IMR-90 (cell line): ENCODE measurements around the gene SDCCAG8. TPM values are rescaled to one million over a fixed set of nuclear protein-coding genes. Genes with fewer than 3 reads are reported as not detected.

Source experiments
- ATAC-seq: fragments of 200-7000 bp; cut with Tn5 transposase; 2 replicates; pipeline ENCODE4 v1.9.1; 2020; ENCODE audit warnings: low read depth, mild to moderate bottlenecking, moderate library complexity
- BruUV-seq: library from RNA; stranded (reverse); fragments of 400-500 nt; replicated peaks from 2 replicates; lab custom pipeline; 2021; lab: Mats Ljungman, UMichigan
- CTCF ChIA-PET: fragments of 300-600 bp; formaldehyde crosslinking; extraction: SDS; loops from one replicate; lab custom pipeline; 2021; ENCODE audit warnings: antibody characterized with exemption; lab: Yijun Ruan, JAX
- POLR2A ChIA-PET: fragments of 300-600 bp; sonication (Branson Sonifier 250); formaldehyde crosslinking; loops from one replicate; lab custom pipeline; 2022; ENCODE audit warnings: antibody characterized with exemption; ENCODE audit not compliant: unreplicated experiment; lab: Charles Lee
- DNase-seq: peaks from one replicate; pipeline ENCODE4 v3.0.0; 2013
- H2AFZ ChIP-seq: replicated peaks from 2 replicates; pipeline ENCODE3; 2013; ENCODE audit warnings: low read length, mild to moderate bottlenecking; ENCODE audit not compliant: poor library complexity
- H2AK5ac ChIP-seq: 2 replicates; pipeline ENCODE4 v1.6.1; 2013; ENCODE audit warnings: low read depth, low read length, inconsistent platforms
- H2AK9ac ChIP-seq: replicated peaks from 2 replicates; pipeline ENCODE3; 2013; ENCODE audit warnings: mild to moderate bottlenecking, low read depth, low read length, moderate library complexity; ENCODE audit not compliant: poor library complexity
- H2BK120ac ChIP-seq: 2 replicates; pipeline ENCODE4 v1.6.1; 2013; ENCODE audit warnings: low read depth, low read length, inconsistent platforms
- H2BK15ac ChIP-seq: 3 replicates; pipeline ENCODE4 v1.6.1; 2013; ENCODE audit warnings: low read depth, low read length, inconsistent platforms
- H2BK20ac ChIP-seq: 2 replicates; pipeline ENCODE4 v1.6.1; 2013; ENCODE audit warnings: low read depth, mild to moderate bottlenecking, inconsistent platforms, low read length, moderate library complexity
- H2BK5ac ChIP-seq: 2 replicates; pipeline ENCODE4 v1.6.1; 2013; ENCODE audit warnings: mild to moderate bottlenecking, low read depth, low read length, inconsistent platforms; ENCODE audit not compliant: poor library complexity, severe bottlenecking
- H3K14ac ChIP-seq: replicated peaks from 2 replicates; pipeline ENCODE4 v1.6.1; 2013; ENCODE audit warnings: low read depth, low read length, inconsistent platforms
- H3K18ac ChIP-seq: 2 replicates; pipeline ENCODE4 v1.6.1; 2013; ENCODE audit warnings: low read depth, low read length, control low read depth
- H3K23ac ChIP-seq: 2 replicates; pipeline ENCODE4 v1.6.1; 2013; ENCODE audit warnings: low read depth, low read length, inconsistent platforms
- H3K27ac ChIP-seq: 2 replicates; pipeline ENCODE4 v1.5.1; 2013; ENCODE audit warnings: mild to moderate bottlenecking, control low read depth, low read length; ENCODE audit not compliant: insufficient read depth
- H3K27me3 ChIP-seq: 2 replicates; pipeline ENCODE4 v1.6.1; 2013; ENCODE audit warnings: low read length; ENCODE audit not compliant: control insufficient read depth, insufficient read depth
- H3K36me3 ChIP-seq: 2 replicates; pipeline ENCODE4 v1.6.1; 2013; ENCODE audit warnings: low read length, mixed read lengths; ENCODE audit not compliant: control insufficient read depth, insufficient read depth
- H3K4ac ChIP-seq: 2 replicates; pipeline ENCODE4 v1.6.1; 2013; ENCODE audit warnings: low read depth, low read length, inconsistent platforms
- H3K4me1 ChIP-seq: 2 replicates; pipeline ENCODE4 v1.6.1; 2013; ENCODE audit warnings: low read length, mixed read lengths; ENCODE audit not compliant: control insufficient read depth, insufficient read depth
- H3K4me2 ChIP-seq: 2 replicates; pipeline ENCODE4 v1.6.1; 2013; ENCODE audit warnings: low read depth, mild to moderate bottlenecking, control low read depth, low read length, moderate library complexity
- H3K4me3 ChIP-seq: 2 replicates; pipeline ENCODE4 v1.5.1; 2013; ENCODE audit warnings: low read depth, mild to moderate bottlenecking, control low read depth, low read length, moderate library complexity; ENCODE audit not compliant: insufficient read depth
- H3K56ac ChIP-seq: 2 replicates; pipeline ENCODE4 v1.6.1; 2013; ENCODE audit warnings: low read length, inconsistent platforms; ENCODE audit not compliant: insufficient read depth; ENCODE audit errors: extremely low read depth
- H3K79me1 ChIP-seq, 2 experiments: 2 replicates each; pipeline ENCODE4 v1.6.1; 2013; ENCODE audit warnings: low read length in 2 of 2, inconsistent platforms in 1 of 2, low read depth in 1 of 2
- H3K9ac ChIP-seq: 2 replicates; pipeline ENCODE4 v1.6.1; 2013; ENCODE audit warnings: low read depth, low read length, control low read depth
- H3K9me1 ChIP-seq: 2 replicates; pipeline ENCODE4 v1.6.1; 2013; ENCODE audit warnings: low read length, inconsistent platforms; ENCODE audit not compliant: insufficient read depth
- H3K9me3 ChIP-seq: 2 replicates; pipeline ENCODE4 v1.6.1; 2013; ENCODE audit warnings: low read length; ENCODE audit not compliant: control insufficient read depth, insufficient read depth
- H4K20me1 ChIP-seq: 2 replicates; pipeline ENCODE4 v1.6.1; 2013; ENCODE audit warnings: low read length, inconsistent platforms; ENCODE audit not compliant: insufficient read depth
- H4K5ac ChIP-seq: 2 replicates; pipeline ENCODE4 v1.6.1; 2013; ENCODE audit warnings: mild to moderate bottlenecking, low read depth, low read length, control low read depth
- H4K8ac ChIP-seq, 2 experiments: 2 replicates each; pipeline ENCODE4 v1.6.1; 2013; ENCODE audit warnings: low read depth in 2 of 2, low read length in 2 of 2, control low read depth in 1 of 2, inconsistent platforms in 1 of 2
- H4K91ac ChIP-seq: 2 replicates; pipeline ENCODE4 v1.6.1; 2013; ENCODE audit warnings: low read depth, low read length, inconsistent platforms; ENCODE audit not compliant: insufficient read depth
- BHLHE40 ChIP-seq: fragments of 150-350 bp; IDR thresholded peaks from 2 replicates; pipeline ENCODE4 v1.6.1; 2016; ENCODE audit warnings: mild to moderate bottlenecking, low read depth, low read length
- CEBPB ChIP-seq: IDR thresholded peaks from 2 replicates; pipeline ENCODE4 v1.6.1; 2012; ENCODE audit warnings: low read depth, low read length, improper control_type of control experiment
- CHD1 ChIP-seq: IDR thresholded peaks from 2 replicates; pipeline ENCODE4 v1.6.1; 2012; ENCODE audit warnings: low read depth, low read length, improper control_type of control experiment
- CTCF ChIP-seq: conservative IDR thresholded peaks from 2 replicates; pipeline ENCODE4 v1.5.1; 2012; ENCODE audit warnings: mild to moderate bottlenecking, low read depth, low read length, improper control_type of control experiment
- MAFK ChIP-seq: IDR thresholded peaks from 2 replicates; pipeline ENCODE4 v1.6.1; 2012; ENCODE audit warnings: low read depth, low read length, improper control_type of control experiment
- MAZ ChIP-seq: IDR thresholded peaks from 2 replicates; pipeline ENCODE4 v1.6.1; 2012; ENCODE audit warnings: low read depth, mild to moderate bottlenecking, low read length, improper control_type of control experiment, moderate library complexity, borderline replicate concordance
- MXI1 ChIP-seq: IDR thresholded peaks from 2 replicates; pipeline ENCODE4 v1.6.1; 2012; ENCODE audit warnings: low read depth, mild to moderate bottlenecking, low read length, moderate library complexity, borderline replicate concordance
- NFE2L2 ChIP-seq: fragments of 150-350 bp; IDR thresholded peaks from 2 replicates; pipeline ENCODE4 v1.6.1; 2016; ENCODE audit warnings: low read depth, mild to moderate bottlenecking, low read length
- RAD21 ChIP-seq: IDR thresholded peaks from 2 replicates; pipeline ENCODE4 v1.6.1; 2012; ENCODE audit warnings: low read length, improper control_type of control experiment
- RCOR1 ChIP-seq: IDR thresholded peaks from 2 replicates; pipeline ENCODE4 v1.6.1; 2012; ENCODE audit warnings: mild to moderate bottlenecking, low read length, improper control_type of control experiment; ENCODE audit not compliant: insufficient replicate concordance
- SMC3 ChIP-seq: fragments of 150-350 bp; IDR thresholded peaks from 2 replicates; pipeline ENCODE4 v1.6.1; 2016; ENCODE audit warnings: low read depth, mild to moderate bottlenecking, antibody characterized with exemption, low read length, moderate library complexity
- USF2 ChIP-seq: fragments of 150-350 bp; IDR thresholded peaks from 2 replicates; pipeline ENCODE4 v1.6.1; 2017; ENCODE audit warnings: mild to moderate bottlenecking, antibody characterized with exemption, low read length, low read depth
- WGBS, 2 experiments: methylation state at CpG; one replicate each; pipeline versions ENCODE4 v1.1.5 to v1.1.7; 2013; ENCODE audit warnings: missing lambda C conversion rate in 2 of 2; ENCODE audit not compliant: insufficient read length in 1 of 2; ENCODE audit errors: extremely low coverage in 2 of 2; 5-methylcytosine and 5-hydroxymethylcytosine counted together
- dilution Hi-C: fragments of 300-500 bp; cut with HindIII; formaldehyde crosslinking; loops from one replicate; pipeline ENCODE4 v1.14.3; 2018; ENCODE audit warnings: low sequenced_read_pairs; ENCODE audit not compliant: unreplicated experiment
- in situ Hi-C: fragments of 300-500 bp; cut with MboI; formaldehyde crosslinking; loops from 3 replicates; pipeline ENCODE4 v1.14.3; 2019; ENCODE audit warnings: low sequenced_read_pairs, inconsistent platforms, mixed read lengths
- intact Hi-C: fragments of 100-400 bp; cut with micrococcal nuclease; formaldehyde crosslinking; loops from 2 replicates; pipeline ENCODE4 v1.10.0; 2022
- polyA plus RNA-seq, 3 experiments: library from polyadenylated mRNA; depleted of rRNA; stranded (reverse); fragments of >200 nt; gene quantifications; 2 replicates each; pipeline ENCODE4 v1.2.3, GENCODE V29; 2012; ENCODE audit warnings: low replicate concordance in 1 of 3
- total RNA-seq: library from RNA; depleted of rRNA; stranded (reverse); fragments of >200 nt; gene quantifications from 2 replicates; pipeline ENCODE4 v1.2.3, GENCODE V29; 2012
- TF ChIP-seq, protein P1 (sequence below): fragments of 150-350 bp; IDR thresholded peaks from 2 replicates; pipeline ENCODE4 v1.6.1; 2016; ENCODE audit warnings: low read depth, mild to moderate bottlenecking, low read length, moderate library complexity, borderline replicate concordance

Gene SDCCAG8
- total and polyA plus RNA-seq, 2 of the 4 experiments (the other 2 are of a cell fraction) = 25.2 to 46.8 TPM

- no TSS peak for BruUV-seq
- POLR2A ChIA-PET = no interaction called here
- Histone ChIP-seq H3K23ac (no peak overlapping the region), H2AFZ (no peak overlapping the region), H2BK15ac (no peak overlapping the region), H3K27ac (no peak overlapping the region), H3K9ac (no peak overlapping the region), H2BK120ac (no peak overlapping the region), H3K9me3 (no peaks in the 10 kb centered on the region), H2BK20ac (no peak overlapping the region), H3K9me1 (no peaks in the 10 kb centered on the region), H3K79me1 (no peaks in the 10 kb centered on the region; a peak in 1 of 4 replicates), H3K4me3 (no peak overlapping the region), H4K91ac (no peak overlapping the region), H4K8ac (no peak overlapping the region), H3K4me1 (no peaks in the 10 kb centered on the region), H3K56ac (no peak overlapping the region), H3K4me2 (no peak overlapping the region), H4K20me1 (no peaks in the 10 kb centered on the region), H2BK5ac (no peak overlapping the region), H3K36me3 (peaks cover 4% of the 10 kb centered on the region), H3K4ac (no peak overlapping the region), H3K27me3 (no peaks in the 10 kb centered on the region), H2AK9ac (no peak overlapping the region), H4K5ac (no peak overlapping the region), H3K18ac (no peak overlapping the region), H3K14ac (no peak overlapping the region), H2AK5ac (no peak overlapping the region)
- DNase-seq = no peak
- in situ Hi-C loops = no loop called here
- intact Hi-C loops = no loop called here
- 80% methylated on average over 1 of the region's 4 CpGs; no CpG with 5 or more reads in 1 of the 2 experiments for WGBS, 2 experiments
- no peak for ATAC-seq
- dilution Hi-C loops = no loop called here
- TF ChIP-seq RAD21 (no peak), MAFK (no peak), SMC3 (no peak), BHLHE40 (no peak), MAZ (no peak), RCOR1 (no peak), CTCF (no peak), USF2 (no peak), CHD1 (no peak), CEBPB (no peak), NFE2L2 (no peak), MXI1 (no peak)
- TF ChIP-seq, protein P1, sequence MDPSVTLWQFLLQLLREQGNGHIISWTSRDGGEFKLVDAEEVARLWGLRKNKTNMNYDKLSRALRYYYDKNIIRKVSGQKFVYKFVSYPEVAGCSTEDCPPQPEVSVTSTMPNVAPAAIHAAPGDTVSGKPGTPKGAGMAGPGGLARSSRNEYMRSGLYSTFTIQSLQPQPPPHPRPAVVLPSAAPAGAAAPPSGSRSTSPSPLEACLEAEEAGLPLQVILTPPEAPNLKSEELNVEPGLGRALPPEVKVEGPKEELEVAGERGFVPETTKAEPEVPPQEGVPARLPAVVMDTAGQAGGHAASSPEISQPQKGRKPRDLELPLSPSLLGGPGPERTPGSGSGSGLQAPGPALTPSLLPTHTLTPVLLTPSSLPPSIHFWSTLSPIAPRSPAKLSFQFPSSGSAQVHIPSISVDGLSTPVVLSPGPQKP = no peak
- CTCF ChIA-PET = no interaction called here
These were observed 137.3 kb downstream of the SDCCAG8 start for GRCh38 chr1:243393096-243393495.
